MM.1S (cell line): ENCODE measurements around the gene USP46.

Experiments
- EZH2 ChIP-seq: fragments of 300-600 bp; sonication (generic); optimal IDR thresholded peaks from 2 replicates; pipeline ENCODE3; 2017; ENCODE audit warnings: low read depth, mild to moderate bottlenecking, antibody characterized with exemption, low read length, mixed read lengths
- EZH2phosphoT487 ChIP-seq: fragments of 300-600 bp; sonication (generic); IDR thresholded peaks from 2 replicates; pipeline ENCODE4 v1.6.1; 2018; ENCODE audit warnings: antibody characterized with exemption, low read length
- TF ChIP-seq, protein P1 (sequence below): fragments of 300-600 bp; sonication (generic); IDR thresholded peaks from 2 replicates; pipeline ENCODE4 v1.5.1; 2016; ENCODE audit warnings: antibody characterized with exemption, low read length, mixed read lengths

GRCh38 chr4:52658641-52659000, 480 bp downstream of the USP46 start:
- TF ChIP-seq, protein P1, sequence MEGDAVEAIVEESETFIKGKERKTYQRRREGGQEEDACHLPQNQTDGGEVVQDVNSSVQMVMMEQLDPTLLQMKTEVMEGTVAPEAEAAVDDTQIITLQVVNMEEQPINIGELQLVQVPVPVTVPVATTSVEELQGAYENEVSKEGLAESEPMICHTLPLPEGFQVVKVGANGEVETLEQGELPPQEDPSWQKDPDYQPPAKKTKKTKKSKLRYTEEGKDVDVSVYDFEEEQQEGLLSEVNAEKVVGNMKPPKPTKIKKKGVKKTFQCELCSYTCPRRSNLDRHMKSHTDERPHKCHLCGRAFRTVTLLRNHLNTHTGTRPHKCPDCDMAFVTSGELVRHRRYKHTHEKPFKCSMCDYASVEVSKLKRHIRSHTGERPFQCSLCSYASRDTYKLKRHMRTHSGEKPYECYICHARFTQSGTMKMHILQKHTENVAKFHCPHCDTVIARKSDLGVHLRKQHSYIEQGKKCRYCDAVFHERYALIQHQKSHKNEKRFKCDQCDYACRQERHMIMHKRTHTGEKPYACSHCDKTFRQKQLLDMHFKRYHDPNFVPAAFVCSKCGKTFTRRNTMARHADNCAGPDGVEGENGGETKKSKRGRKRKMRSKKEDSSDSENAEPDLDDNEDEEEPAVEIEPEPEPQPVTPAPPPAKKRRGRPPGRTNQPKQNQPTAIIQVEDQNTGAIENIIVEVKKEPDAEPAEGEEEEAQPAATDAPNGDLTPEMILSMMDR, result no peak
- TF ChIP-seq EZH2phosphoT487 (no peak), EZH2 (no peak)
